ENCODE measurements around the gene CTNND1. TPM values are rescaled to one million over a fixed set of nuclear protein-coding genes. Genes with fewer than 3 reads are reported as not detected.

Gene CTNND1
- total and polyA plus RNA-seq, 9 of the 15 experiments (the other 6 are each of a cell fraction or from before 2014, with no cell fraction given): 11.1 to 74.0 (median 43.3) TPM

DNA sequence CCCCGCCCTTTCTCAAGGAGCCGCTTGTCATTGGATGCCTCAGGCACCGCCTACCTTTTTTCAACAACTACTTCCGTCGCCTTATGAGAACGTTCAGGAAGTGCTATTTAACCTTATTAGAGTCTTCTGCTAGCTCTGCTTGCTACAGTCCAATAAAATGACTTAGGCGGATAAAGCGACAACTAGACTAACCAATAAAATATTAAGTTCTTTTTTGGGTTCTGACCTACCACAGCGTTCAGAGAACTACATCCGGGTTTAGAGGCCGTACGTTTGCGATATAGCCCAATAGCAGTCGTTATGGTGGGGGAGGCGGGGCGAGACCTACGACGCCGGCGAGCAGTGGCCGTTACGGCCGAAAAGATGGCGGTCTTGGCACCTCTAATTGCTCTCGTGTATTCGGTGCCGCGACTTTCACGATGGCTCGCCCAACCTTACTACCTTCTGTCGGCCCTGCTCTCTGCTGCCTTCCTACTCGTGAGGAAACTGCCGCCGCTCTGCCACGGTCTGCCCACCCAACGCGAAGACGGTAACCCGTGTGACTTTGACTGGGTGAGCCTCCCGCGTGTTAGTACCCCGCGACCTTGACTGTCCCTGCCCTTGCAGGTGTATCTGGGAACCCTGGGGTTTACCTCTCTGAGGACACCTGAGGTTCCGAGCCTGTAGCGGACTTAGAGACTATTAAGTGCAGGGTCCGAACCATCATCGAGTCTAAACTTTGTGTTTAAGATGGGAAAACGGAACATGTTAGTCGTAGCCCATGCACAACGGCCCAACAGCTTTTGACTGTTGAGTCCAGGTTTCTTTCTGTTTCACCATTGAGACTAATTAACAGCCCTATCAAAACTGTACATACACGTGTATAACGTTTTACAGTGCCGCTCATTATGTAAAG lies 49.1 kb upstream of the CTNND1 start, which contains the start of gene TMX2 (continued):
- TF ChIP-seq, protein P1, sequence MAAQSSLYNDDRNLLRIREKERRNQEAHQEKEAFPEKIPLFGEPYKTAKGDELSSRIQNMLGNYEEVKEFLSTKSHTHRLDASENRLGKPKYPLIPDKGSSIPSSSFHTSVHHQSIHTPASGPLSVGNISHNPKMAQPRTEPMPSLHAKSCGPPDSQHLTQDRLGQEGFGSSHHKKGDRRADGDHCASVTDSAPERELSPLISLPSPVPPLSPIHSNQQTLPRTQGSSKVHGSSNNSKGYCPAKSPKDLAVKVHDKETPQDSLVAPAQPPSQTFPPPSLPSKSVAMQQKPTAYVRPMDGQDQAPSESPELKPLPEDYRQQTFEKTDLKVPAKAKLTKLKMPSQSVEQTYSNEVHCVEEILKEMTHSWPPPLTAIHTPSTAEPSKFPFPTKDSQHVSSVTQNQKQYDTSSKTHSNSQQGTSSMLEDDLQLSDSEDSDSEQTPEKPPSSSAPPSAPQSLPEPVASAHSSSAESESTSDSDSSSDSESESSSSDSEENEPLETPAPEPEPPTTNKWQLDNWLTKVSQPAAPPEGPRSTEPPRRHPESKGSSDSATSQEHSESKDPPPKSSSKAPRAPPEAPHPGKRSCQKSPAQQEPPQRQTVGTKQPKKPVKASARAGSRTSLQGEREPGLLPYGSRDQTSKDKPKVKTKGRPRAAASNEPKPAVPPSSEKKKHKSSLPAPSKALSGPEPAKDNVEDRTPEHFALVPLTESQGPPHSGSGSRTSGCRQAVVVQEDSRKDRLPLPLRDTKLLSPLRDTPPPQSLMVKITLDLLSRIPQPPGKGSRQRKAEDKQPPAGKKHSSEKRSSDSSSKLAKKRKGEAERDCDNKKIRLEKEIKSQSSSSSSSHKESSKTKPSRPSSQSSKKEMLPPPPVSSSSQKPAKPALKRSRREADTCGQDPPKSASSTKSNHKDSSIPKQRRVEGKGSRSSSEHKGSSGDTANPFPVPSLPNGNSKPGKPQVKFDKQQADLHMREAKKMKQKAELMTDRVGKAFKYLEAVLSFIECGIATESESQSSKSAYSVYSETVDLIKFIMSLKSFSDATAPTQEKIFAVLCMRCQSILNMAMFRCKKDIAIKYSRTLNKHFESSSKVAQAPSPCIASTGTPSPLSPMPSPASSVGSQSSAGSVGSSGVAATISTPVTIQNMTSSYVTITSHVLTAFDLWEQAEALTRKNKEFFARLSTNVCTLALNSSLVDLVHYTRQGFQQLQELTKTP (IDR thresholded peaks at IDR 0.05; ENCODE audit: low read depth in 1 of 2, partially characterized antibody in 2 of 2): peak in 1 of 2 experiments; percentile 52
- TF ChIP-seq ZNF436 (CRISPR knock-in tag; IDR thresholded peaks at IDR 0.05): no peak
- TF ChIP-seq KDM5B (IDR thresholded peaks at IDR 0.05; ENCODE audit: insufficient replicate concordance, low read depth, low read length): peak; percentile 65
- TF ChIP-seq ZBTB7A (IDR thresholded peaks at IDR 0.05; ENCODE audit: borderline replicate concordance, control insufficient read depth, low read depth, low read length): no peak
- TF ChIP-seq GATAD2A (IDR thresholded peaks at IDR 0.05): no peak
- TF ChIP-seq NEUROD1 (IDR thresholded peaks at IDR 0.05; ENCODE audit: borderline replicate concordance, low read depth, low read length, partially characterized antibody): peak; percentile 64
- TF ChIP-seq PHF8 (IDR thresholded peaks at IDR 0.05; ENCODE audit: borderline replicate concordance, low read length): peak; percentile 72; the same call in 1 of the 2 replicates
- 0 out of 2 replicates have a peak, but pooled peaks have one; percentile 46 for TF ChIP-seq ZNF583 (CRISPR knock-in tag; IDR thresholded peaks at IDR 0.05)
- TF ChIP-seq RHOXF2B (CRISPR knock-in tag; conservative IDR thresholded peaks at IDR 0.05): 0 out of 2 replicates have a peak, but pooled peaks have one; percentile 24
- TF ChIP-seq, protein P2, sequence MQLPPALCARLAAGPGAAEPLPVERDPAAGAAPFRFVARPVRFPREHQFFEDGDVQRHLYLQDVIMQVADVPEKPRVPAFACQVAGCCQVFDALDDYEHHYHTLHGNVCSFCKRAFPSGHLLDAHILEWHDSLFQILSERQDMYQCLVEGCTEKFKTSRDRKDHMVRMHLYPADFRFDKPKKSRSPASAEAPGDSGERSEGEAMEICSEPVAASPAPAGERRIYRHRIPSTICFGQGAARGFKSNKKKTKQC (CRISPR knock-in tag; IDR thresholded peaks at IDR 0.05): peak; percentile 71; the same call in 1 of the 2 replicates
- TF ChIP-seq, protein P3, sequence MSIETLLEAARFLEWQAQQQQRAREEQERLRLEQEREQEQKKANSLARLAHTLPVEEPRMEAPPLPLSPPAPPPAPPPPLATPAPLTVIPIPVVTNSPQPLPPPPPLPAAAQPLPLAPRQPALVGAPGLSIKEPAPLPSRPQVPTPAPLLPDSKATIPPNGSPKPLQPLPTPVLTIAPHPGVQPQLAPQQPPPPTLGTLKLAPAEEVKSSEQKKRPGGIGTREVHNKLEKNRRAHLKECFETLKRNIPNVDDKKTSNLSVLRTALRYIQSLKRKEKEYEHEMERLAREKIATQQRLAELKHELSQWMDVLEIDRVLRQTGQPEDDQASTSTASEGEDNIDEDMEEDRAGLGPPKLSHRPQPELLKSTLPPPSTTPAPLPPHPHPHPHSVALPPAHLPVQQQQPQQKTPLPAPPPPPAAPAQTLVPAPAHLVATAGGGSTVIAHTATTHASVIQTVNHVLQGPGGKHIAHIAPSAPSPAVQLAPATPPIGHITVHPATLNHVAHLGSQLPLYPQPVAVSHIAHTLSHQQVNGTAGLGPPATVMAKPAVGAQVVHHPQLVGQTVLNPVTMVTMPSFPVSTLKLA (conservative IDR thresholded peaks at IDR 0.05): peak; percentile 44 to 73
- no peak for TF ChIP-seq FIP1L1 (IDR thresholded peaks at IDR 0.05; ENCODE audit: low read depth, low read length, poor library complexity, severe bottlenecking)
- TF ChIP-seq, protein P4, sequence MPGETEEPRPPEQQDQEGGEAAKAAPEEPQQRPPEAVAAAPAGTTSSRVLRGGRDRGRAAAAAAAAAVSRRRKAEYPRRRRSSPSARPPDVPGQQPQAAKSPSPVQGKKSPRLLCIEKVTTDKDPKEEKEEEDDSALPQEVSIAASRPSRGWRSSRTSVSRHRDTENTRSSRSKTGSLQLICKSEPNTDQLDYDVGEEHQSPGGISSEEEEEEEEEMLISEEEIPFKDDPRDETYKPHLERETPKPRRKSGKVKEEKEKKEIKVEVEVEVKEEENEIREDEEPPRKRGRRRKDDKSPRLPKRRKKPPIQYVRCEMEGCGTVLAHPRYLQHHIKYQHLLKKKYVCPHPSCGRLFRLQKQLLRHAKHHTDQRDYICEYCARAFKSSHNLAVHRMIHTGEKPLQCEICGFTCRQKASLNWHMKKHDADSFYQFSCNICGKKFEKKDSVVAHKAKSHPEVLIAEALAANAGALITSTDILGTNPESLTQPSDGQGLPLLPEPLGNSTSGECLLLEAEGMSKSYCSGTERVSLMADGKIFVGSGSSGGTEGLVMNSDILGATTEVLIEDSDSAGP (CRISPR knock-in tag; IDR thresholded peaks at IDR 0.05): peak; percentile 69
- peak; percentile 50; the same call in 1 of the 2 replicates for TF ChIP-seq MTA3 (IDR thresholded peaks at IDR 0.05; ENCODE audit: borderline replicate concordance)
- 0 out of 4 replicates have a peak, but pooled peaks of 1 of the 2 experiments have one; percentile 11 for TF ChIP-seq RAD21 (CRISPR knock-in tag; conservative IDR thresholded peaks at IDR 0.05 in 1 of 2, IDR thresholded peaks at IDR 0.05 in 1 of 2)
- TF ChIP-seq PHF20 (IDR thresholded peaks at IDR 0.05; ENCODE audit: partially characterized antibody): peak; percentile 86

Measured in K562 (cell line).